ENCODE data around the gene ZCCHC7.

DNA sequence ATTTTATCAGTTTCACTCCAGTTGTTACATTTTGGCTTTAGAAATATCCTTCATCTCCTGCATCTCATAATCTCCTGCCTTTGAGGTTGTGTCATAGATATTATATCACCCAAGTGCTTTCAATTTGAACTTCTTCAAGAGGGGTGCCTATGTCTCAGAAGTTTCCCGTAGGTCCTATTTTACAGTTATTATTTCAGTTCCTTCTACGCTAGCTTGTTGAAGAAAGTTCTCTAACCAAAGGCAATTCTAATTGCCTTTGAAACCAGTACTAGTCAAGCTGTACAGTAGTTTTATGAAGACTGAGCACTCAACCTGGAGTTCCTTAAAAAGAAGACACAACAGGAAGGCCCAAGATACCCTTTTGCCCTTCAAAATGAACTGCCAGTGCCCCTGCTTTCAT is 116.4 kb downstream of the ZCCHC7 start:
- TF ChIP-seq, protein P1, sequence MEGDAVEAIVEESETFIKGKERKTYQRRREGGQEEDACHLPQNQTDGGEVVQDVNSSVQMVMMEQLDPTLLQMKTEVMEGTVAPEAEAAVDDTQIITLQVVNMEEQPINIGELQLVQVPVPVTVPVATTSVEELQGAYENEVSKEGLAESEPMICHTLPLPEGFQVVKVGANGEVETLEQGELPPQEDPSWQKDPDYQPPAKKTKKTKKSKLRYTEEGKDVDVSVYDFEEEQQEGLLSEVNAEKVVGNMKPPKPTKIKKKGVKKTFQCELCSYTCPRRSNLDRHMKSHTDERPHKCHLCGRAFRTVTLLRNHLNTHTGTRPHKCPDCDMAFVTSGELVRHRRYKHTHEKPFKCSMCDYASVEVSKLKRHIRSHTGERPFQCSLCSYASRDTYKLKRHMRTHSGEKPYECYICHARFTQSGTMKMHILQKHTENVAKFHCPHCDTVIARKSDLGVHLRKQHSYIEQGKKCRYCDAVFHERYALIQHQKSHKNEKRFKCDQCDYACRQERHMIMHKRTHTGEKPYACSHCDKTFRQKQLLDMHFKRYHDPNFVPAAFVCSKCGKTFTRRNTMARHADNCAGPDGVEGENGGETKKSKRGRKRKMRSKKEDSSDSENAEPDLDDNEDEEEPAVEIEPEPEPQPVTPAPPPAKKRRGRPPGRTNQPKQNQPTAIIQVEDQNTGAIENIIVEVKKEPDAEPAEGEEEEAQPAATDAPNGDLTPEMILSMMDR (conservative IDR thresholded peaks at IDR 0.05; ENCODE audit: low read length): no peak
- TF ChIP-seq EZH2phosphoT487 (IDR thresholded peaks at IDR 0.05; ENCODE audit: borderline replicate concordance, low read depth, low read length): no peak

Data from OCI-LY7 (cell line).